K562 (cell line): ENCODE measurements around the gene KRTAP1-1. TPM values are rescaled to one million over a fixed set of nuclear protein-coding genes. Genes with fewer than 3 reads are reported as not detected.

Experiments used
- ATAC-seq: fragments of 200-7000 bp; cut with Tn5 transposase; 3 replicates; pipeline ENCODE4 v1.9.1; 2020; ENCODE audit warnings: moderate library complexity
- BruUV-seq: library from RNA; stranded (reverse); fragments of 400-500 nt; replicated peaks from 2 replicates; lab custom pipeline; 2021; lab: Mats Ljungman, UMichigan
- CTCF ChIA-PET: fragments of 300-600 bp; formaldehyde crosslinking; extraction: SDS; loops from one replicate; lab custom pipeline; 2021; ENCODE audit warnings: low intra/inter-chr PET ratio; lab: Yijun Ruan, JAX
- POLR2A ChIA-PET: fragments of 300-600, 350-650 bp; sonication (Branson Sonifier 250); formaldehyde crosslinking; extraction: SDS; loops from one replicate; lab custom pipeline; 2021; ENCODE audit warnings: antibody characterized with exemption, inconsistent platforms; lab: Yijun Ruan, JAX
- DNase-seq, 4 experiments: peaks; one replicate each; pipeline versions ENCODE4 v3.0.0 to v3.0.0-alpha.2; 2011 to 2018; ENCODE audit warnings: low spot score in 3 of 4, mixed read lengths in 3 of 4; ENCODE audit errors: extremely low read depth in 1 of 4
- FAIRE-seq: peaks from 2 replicates; lab custom pipeline; 2011; peaks lifted over from hg19 to GRCh38; lab: Jason Lieb, UNC
- H2AFZ ChIP-seq: 2 replicates; pipeline ENCODE4 v1.6.0; 2011; ENCODE audit warnings: low read depth, low read length, control low read depth, inconsistent platforms
- H3K27ac ChIP-seq: fragments of 200-600 bp; 3 replicates; pipeline ENCODE4 v1.8.0; 2011; ENCODE audit warnings: low read depth, mild to moderate bottlenecking, control low read depth, inconsistent platforms, low read length, moderate library complexity, mixed read lengths; ENCODE audit errors: extremely low read depth
- H3K27me3 ChIP-seq, 2 experiments: fragments of 300-600 bp in 1 of 2; 2 replicates in 1 of 2; 3 replicates in 1 of 2; pipeline versions ENCODE4 v1.6.0 to v1.8.0; 2011; ENCODE audit warnings: inconsistent platforms in 2 of 2, low read length in 2 of 2, mild to moderate bottlenecking in 1 of 2, mixed read lengths in 1 of 2, moderate library complexity in 1 of 2; ENCODE audit not compliant: control insufficient read depth in 2 of 2, insufficient read depth in 2 of 2
- H3K36me3 ChIP-seq: fragments of 300-600 bp; 3 replicates; pipeline ENCODE4 v1.8.0; 2011; ENCODE audit warnings: mild to moderate bottlenecking, low read length, inconsistent platforms; ENCODE audit not compliant: control insufficient read depth, insufficient read depth
- H3K4me1 ChIP-seq, 2 experiments: fragments of 200-600 bp in 1 of 2; replicated peaks in 1 of 2; 2 replicates in 1 of 2; 3 replicates in 1 of 2; pipeline versions ENCODE4 v1.5.1 to v1.8.0; 2011; ENCODE audit warnings: inconsistent platforms in 2 of 2, low read length in 2 of 2, mild to moderate bottlenecking in 1 of 2, mixed read lengths in 1 of 2, moderate library complexity in 1 of 2; ENCODE audit not compliant: control insufficient read depth in 2 of 2, insufficient read depth in 2 of 2
- H3K4me2 ChIP-seq: 2 replicates; pipeline ENCODE4 v1.6.1; 2011; ENCODE audit warnings: low read length, control low read depth, inconsistent platforms, mixed read lengths; ENCODE audit not compliant: insufficient read depth
- H3K4me3 ChIP-seq: fragments of 200-600 bp; sonication (generic), shearing (Covaris generic); 2 replicates; pipeline ENCODE4 v1.5.1; 2016; ENCODE audit warnings: control low read depth, inconsistent platforms
- H3K79me2 ChIP-seq: fragments of 200-600 bp; 3 replicates; pipeline ENCODE4 v1.8.0; 2011; ENCODE audit warnings: low read length, inconsistent platforms; ENCODE audit not compliant: control insufficient read depth, insufficient read depth
- H3K9ac ChIP-seq, 2 experiments: 2 replicates each; pipeline versions ENCODE4 v1.6.0 to v1.6.1; 2011; ENCODE audit warnings: low read depth in 2 of 2, low read length in 2 of 2, control low read depth in 1 of 2, inconsistent platforms in 1 of 2, mild to moderate bottlenecking in 1 of 2, mixed read lengths in 1 of 2; ENCODE audit not compliant: insufficient read depth in 1 of 2
- H3K9me1 ChIP-seq: one replicate; pipeline ENCODE4 v1.6.0; 2011; ENCODE audit warnings: inconsistent platforms, mild to moderate bottlenecking, low read length, moderate library complexity; ENCODE audit not compliant: control insufficient read depth, insufficient read depth
- H3K9me3 ChIP-seq: replicated peaks from 2 replicates; pipeline ENCODE4 v1.5.1; 2011; ENCODE audit warnings: low read depth, low read length, inconsistent platforms; ENCODE audit not compliant: control insufficient read depth, insufficient read depth
- H4K20me1 ChIP-seq: replicated peaks from 2 replicates; pipeline ENCODE4 v1.6.1; 2011; ENCODE audit warnings: low read length, inconsistent platforms, mixed read lengths; ENCODE audit not compliant: control insufficient read depth, insufficient read depth
- FOSL1 ChIP-seq: fragments of 200-800 bp; sonication (Bioruptor generic); conservative IDR thresholded peaks from 2 replicates; pipeline ENCODE4 v1.6.1; 2016; ENCODE audit warnings: missing genetic modification characterization, missing compliant biosample characterization
- HNRNPK ChIP-seq: fragments of 200-400 bp; formaldehyde crosslinking; IDR thresholded peaks from one replicate; pipeline ENCODE4 v1.6.1; 2018; ENCODE audit warnings: mild to moderate bottlenecking, low read depth, low read length; ENCODE audit not compliant: poor library complexity, severe bottlenecking
- HNRNPLL ChIP-seq: fragments of 200-400 bp; formaldehyde crosslinking; IDR thresholded peaks from 2 replicates; pipeline ENCODE4 v1.6.1; 2017; ENCODE audit warnings: low read length, low read depth, mild to moderate bottlenecking; ENCODE audit not compliant: poor library complexity, severe bottlenecking
- KLF10 ChIP-seq: fragments of 250-450 bp; sonication (Bioruptor Pico); IDR thresholded peaks from 2 replicates; pipeline ENCODE4 v1.6.1; 2021; ENCODE audit warnings: matching md5 sums
- MAFK ChIP-seq: IDR thresholded peaks from 2 replicates; pipeline ENCODE4 v1.6.1; 2011; ENCODE audit warnings: low read length, improper control_type of control experiment
- MIER1 ChIP-seq: fragments of 450-650 bp; IDR thresholded peaks from 2 replicates; pipeline ENCODE4 v1.6.1; 2016; ENCODE audit warnings: antibody characterized with exemption, mild to moderate bottlenecking, low read depth
- PTTG1 ChIP-seq: fragments of 450-650 bp; IDR thresholded peaks from 2 replicates; pipeline ENCODE4 v1.6.1; 2016; ENCODE audit warnings: low read depth, mild to moderate bottlenecking, missing genetic modification characterization, missing compliant biosample characterization
- ZNF445 ChIP-seq: fragments of 250-450 bp; sonication (Bioruptor Pico); IDR thresholded peaks from 2 replicates; pipeline ENCODE4 v1.4.0; 2020; ENCODE audit warnings: low read depth, mild to moderate bottlenecking, moderate library complexity
- WGBS: fragments of 100-300 bp; shearing (Covaris generic); methylation state at CpG from one replicate; pipeline ENCODE4 v1.1.6; 2016; ENCODE audit warnings: low coverage, mixed read lengths; ENCODE audit not compliant: insufficient coverage; ENCODE audit errors: missing lambda C conversion rate; 5-methylcytosine and 5-hydroxymethylcytosine counted together
- in situ Hi-C: fragments of 300-500 bp; cut with MboI; formaldehyde crosslinking; loops from 4 replicates; pipeline ENCODE4 v1.15.0; 2018; ENCODE audit warnings: inconsistent platforms, mixed read lengths
- intact Hi-C: fragments of 100-400 bp; cut with micrococcal nuclease; formaldehyde crosslinking; loops from 2 replicates; pipeline ENCODE4 v1.14.2; 2022
- polyA plus RNA-seq, 8 experiments: library from polyadenylated mRNA; depleted of rRNA in 4 of 8; stranded (reverse) in 5 of 8; unstranded in 3 of 8; fragments of >200 nt; fragmentation: Nextera tagmentation in 2 of 8; fragmentation: Illumina TruSeq in 1 of 8; extraction: Ambion mirVana in 2 of 8; extraction: Trizol in 1 of 8; gene quantifications; 2 replicates each; pipeline versions ENCODE4 v1.2.1 to v1.2.3, GENCODE V29; 2011 to 2014; ENCODE audit warnings: inconsistent platforms in 1 of 8, missing spikeins in 1 of 8
- total RNA-seq, 7 experiments: library from RNA; depleted of rRNA in 6 of 7; stranded (reverse); fragments of >200 nt in 6 of 7; fragmentation: Illumina TruSeq in 2 of 7; extraction: Trizol in 2 of 7; gene quantifications; 2 replicates each; pipeline versions ENCODE4 v1.2.1 to v1.2.3, GENCODE V29; 2011 to 2021; ENCODE audit warnings: low replicate concordance in 1 of 7

Gene KRTAP1-1
- total and polyA plus RNA-seq, 9 of the 15 experiments (the other 6 are each of a cell fraction or from before 2014, with no cell fraction given), result not detected

DNA sequence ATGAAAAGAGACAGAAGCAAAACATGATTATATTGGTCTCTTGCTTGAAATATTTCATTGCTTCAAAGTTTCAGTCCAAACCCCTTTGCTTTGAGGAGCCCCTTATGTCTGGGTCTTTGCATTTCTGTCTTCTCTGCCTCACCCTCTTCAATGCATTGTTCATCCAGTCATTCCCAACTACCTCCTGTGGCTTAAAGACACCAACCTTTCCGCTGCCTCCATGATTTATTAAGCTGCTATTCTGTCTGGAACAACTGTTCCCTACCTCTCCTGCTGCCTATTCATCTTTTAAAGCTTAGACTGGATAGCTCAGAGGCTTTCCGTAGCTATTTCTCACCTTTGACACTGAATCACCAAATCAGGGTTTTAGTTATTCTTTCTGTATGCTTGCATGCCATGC lies 43.9 kb downstream of the KRTAP1-1 start:
- Histone ChIP-seq H3K27me3 (peaks cover 0 to 5% of the 10 kb centered on the region in 2 experiments; a peak in 2 of 5 replicates), H3K4me3 (no peak overlapping the region), H3K4me1 (no peaks in the 10 kb centered on the region), H4K20me1 (no peaks in the 10 kb centered on the region), H3K79me2 (no peaks in the 10 kb centered on the region), H3K36me3 (no peaks in the 10 kb centered on the region), H3K9me3 (no peaks in the 10 kb centered on the region), H3K27ac (no peak overlapping the region), H3K9me1 (no peaks in the 10 kb centered on the region), H2AFZ (no peak overlapping the region), H3K4me2 (no peak overlapping the region), H3K9ac (no peak overlapping the region)
- no TSS peak for BruUV-seq
- ATAC-seq (no peak), DNase-seq (no peak), FAIRE-seq (no peak)
- intact Hi-C loops, result no loop called here
- 0% methylated on average over 2 of the region's 2 CpGs for WGBS
- no peak for TF ChIP-seq KLF10 (CRISPR knock-in tag)
- no peak for TF ChIP-seq PTTG1
- no peak for TF ChIP-seq HNRNPLL
- no peak for TF ChIP-seq HNRNPK
- TF ChIP-seq MIER1, result no peak
- TF ChIP-seq ZNF445 (CRISPR knock-in tag), result no peak
- no peak for TF ChIP-seq MAFK
- no peak for TF ChIP-seq FOSL1 (tag)
- ChIA-PET POLR2A (no interaction called here), CTCF (no interaction called here)
- in situ Hi-C loops, result no loop called here
